Mesendoderm (in vitro differentiated cells): ENCODE measurements around the gene CCT2. TPM values are rescaled to one million over a fixed set of nuclear protein-coding genes. Genes with fewer than 3 reads are reported as not detected.

ENCODE experiments used
- DNase-seq: peaks from one replicate; pipeline ENCODE4 v3.0.0; 2013
- H2AK5ac ChIP-seq: 2 replicates; pipeline ENCODE4 v1.6.1; 2013; ENCODE audit warnings: low read length, inconsistent platforms
- H2BK120ac ChIP-seq: 2 replicates; pipeline ENCODE4 v1.6.1; 2013; ENCODE audit warnings: low read depth, mild to moderate bottlenecking, low read length, moderate library complexity, mixed read lengths
- H2BK15ac ChIP-seq: replicated peaks from 2 replicates; pipeline ENCODE4 v1.6.1; 2013; ENCODE audit warnings: low read depth, mild to moderate bottlenecking, moderate library complexity
- H2BK5ac ChIP-seq: 2 replicates; pipeline ENCODE4 v1.6.1; 2013; ENCODE audit warnings: low read length, inconsistent platforms
- H3K18ac ChIP-seq: 2 replicates; pipeline ENCODE4 v1.6.1; 2013; ENCODE audit warnings: mild to moderate bottlenecking, low read length, mixed read lengths
- H3K23ac ChIP-seq: one replicate; pipeline ENCODE4 v1.6.1; 2013; ENCODE audit warnings: low read length
- H3K27ac ChIP-seq: 2 replicates; pipeline ENCODE4 v1.5.1; 2013; ENCODE audit warnings: low read depth, mild to moderate bottlenecking, inconsistent platforms, low read length, moderate library complexity
- H3K27me3 ChIP-seq: 2 replicates; pipeline ENCODE4 v1.6.1; 2013; ENCODE audit warnings: low read length, control low read depth, mild to moderate bottlenecking, inconsistent platforms; ENCODE audit not compliant: insufficient read depth, poor library complexity
- H3K36me3 ChIP-seq: 2 replicates; pipeline ENCODE4 v1.6.1; 2013; ENCODE audit warnings: low read length, inconsistent platforms; ENCODE audit not compliant: control insufficient read depth, insufficient read depth
- H3K4ac ChIP-seq: one replicate; pipeline ENCODE4 v1.6.1; 2013; ENCODE audit warnings: low read depth, mild to moderate bottlenecking, low read length, moderate library complexity
- H3K4me1 ChIP-seq: 2 replicates; pipeline ENCODE4 v1.6.1; 2013; ENCODE audit warnings: low read depth, low read length, inconsistent platforms; ENCODE audit not compliant: control insufficient read depth
- H3K4me2 ChIP-seq: 2 replicates; pipeline ENCODE4 v1.6.1; 2013; ENCODE audit warnings: low read length
- H3K4me3 ChIP-seq: 2 replicates; pipeline ENCODE4 v1.5.1; 2013; ENCODE audit warnings: mild to moderate bottlenecking, low read length
- H3K56ac ChIP-seq: one replicate; pipeline ENCODE4 v1.6.1; 2013; ENCODE audit warnings: low read length
- H3K79me1 ChIP-seq: 2 replicates; pipeline ENCODE4 v1.6.1; 2013; ENCODE audit warnings: low read length, inconsistent platforms
- H3K79me2 ChIP-seq: 2 replicates; pipeline ENCODE4 v1.6.1; 2013; ENCODE audit warnings: mild to moderate bottlenecking, low read length; ENCODE audit not compliant: control insufficient read depth, insufficient read depth
- H3K9ac ChIP-seq: 2 replicates; pipeline ENCODE4 v1.6.1; 2013; ENCODE audit warnings: low read length, inconsistent platforms
- H4K5ac ChIP-seq: one replicate; pipeline ENCODE4 v1.6.1; 2013; ENCODE audit warnings: low read length
- H4K8ac ChIP-seq: one replicate; pipeline ENCODE4 v1.6.1; 2013; ENCODE audit warnings: low read depth, mild to moderate bottlenecking, control low read depth, low read length, moderate library complexity
- WGBS: extraction: QIAGEN DNeasy Blood & Tissue Kit; methylation state at CpG from one replicate; pipeline ENCODE4 v1.1.7; 2013; ENCODE audit warnings: low lambda C conversion rate, missing lambda C conversion rate; ENCODE audit not compliant: insufficient coverage; ENCODE audit errors: extremely low coverage; 5-methylcytosine and 5-hydroxymethylcytosine counted together
- polyA plus RNA-seq, 2 experiments: library from polyadenylated mRNA; stranded (reverse); fragments of 200-250 nt; gene quantifications; one replicate each; pipeline ENCODE4 v1.2.3, GENCODE V29; 2013

The CCT2 gene
- 756 TPM for polyA plus RNA-seq (2013, experiment 1 of 2)
- polyA plus RNA-seq (2013, experiment 2 of 2): 777 TPM

DNA sequence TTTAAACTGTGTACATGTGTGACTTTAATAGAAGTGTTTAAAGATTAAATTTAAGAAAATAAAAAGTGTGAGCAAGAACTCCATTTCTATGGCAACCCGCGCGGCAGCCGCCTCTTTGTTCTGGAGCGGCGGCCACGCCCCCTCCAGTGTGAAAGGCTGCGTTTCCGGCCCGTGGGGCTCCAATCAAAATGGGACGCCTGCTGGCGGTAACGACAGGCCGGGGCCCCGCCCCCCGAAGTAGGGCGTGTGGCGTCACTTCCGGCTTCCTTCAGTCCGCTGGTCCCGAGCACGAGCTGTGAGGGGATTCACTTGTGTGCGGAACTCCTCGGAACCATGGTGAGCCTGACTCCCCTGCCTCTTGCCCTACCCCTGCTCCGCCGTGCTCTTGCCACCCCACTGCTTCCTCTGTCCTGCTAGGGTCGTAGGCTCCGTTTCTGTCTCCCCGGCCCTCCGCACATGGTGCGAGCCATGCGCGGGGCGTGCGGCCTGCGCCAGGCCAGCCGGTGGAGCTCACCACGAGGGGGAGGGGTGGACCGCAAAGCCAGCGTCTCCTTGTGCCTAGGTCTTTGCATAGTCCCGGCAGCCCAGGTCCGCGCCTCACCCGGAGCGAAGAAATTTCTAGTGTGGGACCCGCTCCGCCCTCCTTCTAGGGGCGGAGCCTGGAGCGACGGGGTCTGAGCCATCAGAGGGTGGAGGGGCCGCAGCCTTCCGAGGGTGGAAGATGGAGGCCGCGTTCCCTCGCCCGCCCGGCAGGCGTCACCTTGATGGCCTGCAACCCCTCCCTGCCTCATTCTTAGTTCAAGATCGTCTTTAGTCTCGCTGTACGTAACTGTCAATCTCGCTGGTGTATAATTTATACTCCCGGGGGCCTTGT lies at the start of gene CCT2:
Gene CCT2, plus strand, starts transcription at position 271 of the 874 bp plus-strand sequence. Its CDS starts 63 bp downstream, at position 334.
- H2BK5ac ChIP-seq: peak within 1 kb of the TSS; percentile 44
- peak within 1 kb of the TSS; percentile 57 for H3K27ac ChIP-seq
- H4K5ac ChIP-seq: no peak within 1 kb of the TSS
- H3K56ac ChIP-seq: peak within 1 kb of the TSS; percentile 98
- H2AK5ac ChIP-seq: no peak within 1 kb of the TSS
- H3K4ac ChIP-seq: peak within 1 kb of the TSS; percentile 74
- H3K4me1 ChIP-seq: no peaks in the 10 kb centered on the region
- H2BK15ac ChIP-seq: no peak within 1 kb of the TSS
- peaks cover 8% of the 10 kb centered on the region for H3K36me3 ChIP-seq
- DNase-seq: peak; percentile 98
- H3K79me2 ChIP-seq: peaks cover 15% of the 10 kb centered on the region
- peak within 1 kb of the TSS; percentile 51 for H3K18ac ChIP-seq
- H3K4me2 ChIP-seq: peak within 1 kb of the TSS; percentile 59
- no peak within 1 kb of the TSS for H2BK120ac ChIP-seq
- no CpG with 5 or more reads among the region's 63 CpGs for WGBS
- H3K79me1 ChIP-seq: peaks cover 5% of the 10 kb centered on the region
- peak within 1 kb of the TSS; percentile 69 for H3K4me3 ChIP-seq
- H3K27me3 ChIP-seq: no peaks in the 10 kb centered on the region
- H4K8ac ChIP-seq: no peak within 1 kb of the TSS
- H3K9ac ChIP-seq: peak within 1 kb of the TSS; percentile 94
- H3K23ac ChIP-seq: no peak within 1 kb of the TSS

DNA sequence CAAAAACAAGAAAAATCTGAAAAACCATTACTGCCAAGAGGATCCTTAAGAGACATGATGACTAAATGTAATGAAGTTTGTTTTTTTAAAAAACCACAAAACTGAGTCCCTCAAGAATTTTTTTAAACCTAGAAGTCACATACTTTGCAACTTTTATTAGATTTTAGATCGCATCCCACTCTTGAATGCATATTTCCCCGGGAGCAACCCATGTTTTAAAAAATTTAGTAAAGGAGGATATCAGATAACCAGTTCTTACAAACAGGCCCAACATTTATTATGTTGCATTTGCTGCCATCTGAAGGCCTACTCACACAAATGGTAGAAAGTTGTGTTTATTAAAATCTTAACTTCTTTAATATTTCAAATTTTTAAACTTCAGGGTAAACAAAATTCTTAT lies 44.3 kb upstream of the CCT2 start:
- H2BK15ac ChIP-seq: no peak overlapping the region
- no peak overlapping the region for H4K5ac ChIP-seq
- H3K56ac ChIP-seq: no peak overlapping the region
- H3K18ac ChIP-seq: no peak overlapping the region
- H3K36me3 ChIP-seq: no peaks in the 10 kb centered on the region
- H3K23ac ChIP-seq: no peak overlapping the region
- no peak overlapping the region for H2BK5ac ChIP-seq
- H3K27me3 ChIP-seq: no peaks in the 10 kb centered on the region
- H3K79me1 ChIP-seq: no peaks in the 10 kb centered on the region
- no peak overlapping the region for H3K4me2 ChIP-seq
- no CpG with 5 or more reads among the region's 2 CpGs for WGBS
- no peak overlapping the region for H3K4ac ChIP-seq
- H3K9ac ChIP-seq: no peak overlapping the region
- no peak overlapping the region for H4K8ac ChIP-seq
- H3K4me1 ChIP-seq: no peaks in the 10 kb centered on the region
- no peak overlapping the region for H3K4me3 ChIP-seq
- H2BK120ac ChIP-seq: no peak overlapping the region
- peaks cover 2% of the 10 kb centered on the region for H3K79me2 ChIP-seq
- no peak for DNase-seq
- H3K27ac ChIP-seq: no peak overlapping the region
- no peak overlapping the region for H2AK5ac ChIP-seq

DNA sequence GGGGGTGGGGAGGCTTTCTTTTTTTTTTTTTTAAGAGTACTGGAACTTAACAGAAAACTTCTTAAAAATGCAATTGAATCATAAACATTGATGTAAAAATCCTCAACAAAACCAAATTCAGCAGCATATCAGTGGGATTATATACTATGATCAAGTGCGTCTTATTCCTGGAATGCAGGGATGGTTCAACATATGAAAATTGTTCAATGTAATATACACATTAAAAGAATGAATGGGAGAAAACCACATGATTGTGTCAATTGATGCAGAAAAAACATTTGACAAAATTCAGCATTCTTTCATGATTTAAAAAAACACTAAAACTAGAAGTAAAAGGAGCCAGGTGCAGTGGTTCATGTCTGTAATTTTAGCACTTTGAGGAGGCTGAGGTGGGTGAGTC lies 41.2 kb upstream of the CCT2 start:
- H4K5ac ChIP-seq: no peak overlapping the region
- no CpG with 5 or more reads among the region's 1 CpG for WGBS
- H3K36me3 ChIP-seq: no peaks in the 10 kb centered on the region

DNA sequence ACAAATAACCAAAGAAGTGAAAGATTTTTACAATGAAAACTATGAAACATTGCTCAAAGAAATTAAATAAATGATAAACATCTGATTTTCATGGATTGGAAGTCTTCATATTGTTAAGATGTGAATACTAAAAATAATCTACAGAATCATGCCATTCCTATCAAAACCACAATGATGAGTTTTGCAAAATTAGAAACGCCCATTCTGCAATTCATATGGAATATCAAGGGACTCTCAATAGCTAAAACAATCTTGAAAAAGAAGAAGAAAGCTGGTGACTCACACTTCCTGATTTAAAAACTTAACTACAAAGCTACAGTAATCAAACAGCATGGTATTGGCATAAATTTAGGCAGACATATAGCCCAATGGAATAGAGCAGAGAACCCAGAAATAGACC lies 40.2 kb upstream of the CCT2 start:
- WGBS: no CpG with 5 or more reads among the region's 1 CpG
- Histone ChIP-seq H2AK5ac (no peak overlapping the region), H3K4ac (no peak overlapping the region), H3K36me3 (no peaks in the 10 kb centered on the region), H3K27ac (no peak overlapping the region), H3K4me2 (no peak overlapping the region), H3K79me2 (no peaks in the 10 kb centered on the region), H2BK5ac (no peak overlapping the region), H3K79me1 (peaks cover 2% of the 10 kb centered on the region), H3K27me3 (no peaks in the 10 kb centered on the region), H2BK15ac (no peak overlapping the region), H3K4me3 (no peak overlapping the region), H3K4me1 (no peaks in the 10 kb centered on the region), H4K5ac (no peak overlapping the region), H3K9ac (no peak overlapping the region), H4K8ac (no peak overlapping the region), H3K56ac (no peak overlapping the region), H3K23ac (no peak overlapping the region), H2BK120ac (no peak overlapping the region), H3K18ac (no peak overlapping the region)
- no peak for DNase-seq

More for the DNA sequence above, 41.2 kb upstream of the CCT2 start:
- Histone ChIP-seq H3K4ac (no peak overlapping the region), H2BK15ac (no peak overlapping the region), H3K56ac (no peak overlapping the region), H3K18ac (no peak overlapping the region), H3K9ac (no peak overlapping the region), H3K79me1 (peaks cover 2% of the 10 kb centered on the region), H3K27me3 (no peaks in the 10 kb centered on the region), H3K23ac (no peak overlapping the region), H3K4me2 (no peak overlapping the region), H2BK5ac (no peak overlapping the region), H3K4me3 (no peak overlapping the region), H3K4me1 (no peaks in the 10 kb centered on the region), H2AK5ac (no peak overlapping the region), H3K79me2 (no peaks in the 10 kb centered on the region), H4K8ac (no peak overlapping the region), H3K27ac (no peak overlapping the region), H2BK120ac (no peak overlapping the region)
- DNase-seq: no peak

DNA sequence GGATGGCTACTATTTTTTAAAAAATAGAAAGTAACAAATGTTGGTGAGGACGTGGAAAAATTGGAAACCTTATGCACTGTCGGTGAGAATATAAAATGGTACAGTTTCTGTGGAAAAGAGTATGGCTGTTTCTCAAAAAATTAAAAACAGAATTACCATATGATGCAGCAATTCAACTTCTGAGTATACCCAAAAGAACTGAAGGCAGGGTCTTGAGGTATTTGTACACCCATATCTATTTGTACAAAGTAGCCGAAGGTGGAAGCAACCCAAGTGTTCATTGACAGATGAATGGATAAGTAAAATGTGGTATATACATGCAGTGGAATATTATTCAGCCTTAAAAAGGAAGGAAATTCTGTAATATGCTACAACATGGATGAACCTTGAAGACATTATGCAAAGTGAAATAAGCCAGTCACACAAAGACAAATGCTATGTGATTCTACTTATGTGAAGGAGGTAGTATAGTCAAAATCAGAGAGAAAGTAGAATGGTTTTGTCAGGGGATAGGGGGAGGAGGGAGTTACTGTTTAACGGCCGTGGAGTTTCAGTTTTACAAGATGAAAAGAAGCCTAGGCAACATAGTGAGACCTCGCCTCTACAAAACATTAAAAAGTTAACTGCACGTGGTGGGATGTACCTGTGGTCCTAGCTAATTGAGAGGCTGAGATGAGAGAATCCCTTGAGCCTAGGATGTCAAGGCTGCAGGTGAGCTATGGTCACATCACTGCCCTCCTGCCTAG lies 38.4 kb upstream of the CCT2 start:
- no peaks in the 10 kb centered on the region for H3K4me1 ChIP-seq
- H3K9ac ChIP-seq: no peak overlapping the region
- no peak overlapping the region for H3K23ac ChIP-seq
- H3K27ac ChIP-seq: no peak overlapping the region
- no peaks in the 10 kb centered on the region for H3K36me3 ChIP-seq
- H3K18ac ChIP-seq: no peak overlapping the region
- no CpG with 5 or more reads among the region's 7 CpGs for WGBS
- no peak overlapping the region for H3K56ac ChIP-seq
- H3K4ac ChIP-seq: no peak overlapping the region
- no peaks in the 10 kb centered on the region for H3K27me3 ChIP-seq
- no peak overlapping the region for H3K4me3 ChIP-seq
- no peak overlapping the region for H2BK15ac ChIP-seq
- no peaks in the 10 kb centered on the region for H3K79me2 ChIP-seq
- no peak overlapping the region for H2BK120ac ChIP-seq
- no peak overlapping the region for H3K4me2 ChIP-seq
- no peak overlapping the region for H2AK5ac ChIP-seq
- H4K5ac ChIP-seq: no peak overlapping the region
- no peak for DNase-seq
- no peak overlapping the region for H4K8ac ChIP-seq
- no peak overlapping the region for H2BK5ac ChIP-seq
- peaks cover 2% of the 10 kb centered on the region for H3K79me1 ChIP-seq
